GM12878 (cell line): ENCODE data around the gene LYZL1. TPM values are rescaled to one million over a fixed set of nuclear protein-coding genes. Genes with fewer than 3 reads are reported as not detected.

Source experiments
- ATAC-seq: fragments of 200-7000 bp; cut with Tn5 transposase; 3 replicates; pipeline ENCODE4 v1.9.1; 2020; ENCODE audit warnings: mild to moderate bottlenecking, moderate library complexity
- BruUV-seq: library from RNA; stranded (reverse); fragments of 400-500 nt; replicated peaks from 2 replicates; lab custom pipeline; 2021; lab: Mats Ljungman, UMichigan
- CTCF ChIA-PET: fragments of 300-600 bp; sonication (Branson Sonifier 250); formaldehyde crosslinking; extraction: SDS; loops from one replicate; lab custom pipeline; 2021; ENCODE audit warnings: inconsistent platforms; lab: Yijun Ruan, JAX
- POLR2A ChIA-PET: fragments of 350-600 bp; formaldehyde crosslinking; extraction: SDS; loops from one replicate; lab custom pipeline; 2021; ENCODE audit warnings: inconsistent platforms; lab: Charles Lee
- RAD21 ChIA-PET: fragments of 300-600 bp; sonication (Branson Sonifier 250); formaldehyde crosslinking; loops from one replicate; lab custom pipeline; 2023; ENCODE audit warnings: antibody characterized with exemption; ENCODE audit not compliant: unreplicated experiment; lab: Charles Lee
- SMC1A ChIA-PET: fragments of 300-600 bp; sonication (Branson Sonifier 250); formaldehyde crosslinking; loops from one replicate; lab custom pipeline; 2023; ENCODE audit not compliant: unreplicated experiment, uncharacterized antibody; lab: Charles Lee
- DNase-seq: peaks from one replicate; pipeline ENCODE4 v3.0.0-alpha.2; 2011; ENCODE audit warnings: low read depth, low spot score
- FAIRE-seq: peaks from 3 replicates; lab custom pipeline; 2011; peaks lifted over from hg19 to GRCh38; lab: Jason Lieb, UNC
- H2AFZ ChIP-seq: 2 replicates; pipeline ENCODE4 v1.6.0; 2011; ENCODE audit warnings: low read depth, low read length, control low read depth; ENCODE audit not compliant: control insufficient read depth
- H3K27ac ChIP-seq: 2 replicates; pipeline ENCODE4 v1.5.1; 2011; ENCODE audit warnings: control low read depth; ENCODE audit not compliant: control insufficient read depth, insufficient read depth
- H3K27me3 ChIP-seq, 2 experiments: replicated peaks in 1 of 2; 2 replicates each; pipeline versions ENCODE4 v1.6.0 to v1.6.1; 2011; ENCODE audit warnings: low read length in 1 of 2; ENCODE audit not compliant: control insufficient read depth in 2 of 2, insufficient read depth in 2 of 2
- H3K36me3 ChIP-seq, 2 experiments: 2 replicates each; pipeline ENCODE4 v1.5.1; 2011; ENCODE audit warnings: low read length in 1 of 2; ENCODE audit not compliant: control insufficient read depth in 2 of 2, insufficient read depth in 2 of 2
- H3K4me1 ChIP-seq: 2 replicates; pipeline ENCODE4 v1.6.1; 2011; ENCODE audit warnings: mild to moderate bottlenecking, low read length, moderate library complexity, mixed read lengths; ENCODE audit not compliant: control insufficient read depth, insufficient read depth
- H3K4me2 ChIP-seq: 2 replicates; pipeline ENCODE4 v1.6.0; 2011; ENCODE audit warnings: control low read depth; ENCODE audit not compliant: control insufficient read depth, insufficient read depth
- H3K4me3 ChIP-seq: fragments of 200-600 bp; sonication (generic); 2 replicates; pipeline ENCODE4 v1.5.1; 2016
- H3K79me2 ChIP-seq: 2 replicates; pipeline ENCODE4 v1.6.0; 2011; ENCODE audit warnings: low read length; ENCODE audit not compliant: control insufficient read depth, insufficient read depth
- H3K9ac ChIP-seq: 2 replicates; pipeline ENCODE4 v1.8.0; 2011; ENCODE audit warnings: low read length, control low read depth, mixed read lengths; ENCODE audit not compliant: control insufficient read depth, insufficient read depth
- H3K9me3 ChIP-seq: replicated peaks from 3 replicates; pipeline ENCODE4 v1.5.1; 2011; ENCODE audit warnings: mild to moderate bottlenecking, low read length; ENCODE audit not compliant: control insufficient read depth, insufficient read depth
- H4K20me1 ChIP-seq: 2 replicates; pipeline ENCODE4 v1.6.0; 2011; ENCODE audit not compliant: control insufficient read depth, insufficient read depth
- BRCA1 ChIP-seq: IDR thresholded peaks from 2 replicates; pipeline ENCODE4 v1.6.1; 2011; ENCODE audit warnings: low read depth, low read length, improper control_type of control experiment
- CHD1 ChIP-seq: IDR thresholded peaks from 2 replicates; pipeline ENCODE4 v1.6.1; 2012; ENCODE audit warnings: low read depth, low read length, improper control_type of control experiment
- CREM ChIP-seq: IDR thresholded peaks from 2 replicates; pipeline ENCODE4 v1.6.1; 2014; ENCODE audit warnings: antibody characterized with exemption, low read depth
- ETV6 ChIP-seq, 2 experiments: fragments of 450-650 bp in 1 of 2; IDR thresholded peaks in 1 of 2; conservative IDR thresholded peaks in 1 of 2; 2 replicates each; pipeline ENCODE4 v1.6.1; 2014; ENCODE audit warnings: antibody characterized with exemption in 1 of 2, borderline replicate concordance in 1 of 2, low read depth in 1 of 2, mild to moderate bottlenecking in 1 of 2, moderate library complexity in 1 of 2
- FOXK2 ChIP-seq: fragments of 450-650 bp; IDR thresholded peaks from 2 replicates; pipeline ENCODE4 v1.6.1; 2017; ENCODE audit warnings: mild to moderate bottlenecking, moderate library complexity
- FOXM1 ChIP-seq: IDR thresholded peaks from 2 replicates; pipeline ENCODE4 v1.6.1; 2012; ENCODE audit warnings: low read depth, mild to moderate bottlenecking, inconsistent platforms, low read length, moderate library complexity
- IRF4 ChIP-seq: IDR thresholded peaks from 2 replicates; pipeline ENCODE4 v1.6.1; 2011; ENCODE audit warnings: low read depth, low read length
- NBN ChIP-seq: fragments of 450-650 bp; IDR thresholded peaks from 2 replicates; pipeline ENCODE4 v1.6.1; 2016
- NFXL1 ChIP-seq: fragments of 450-650 bp; IDR thresholded peaks from 2 replicates; pipeline ENCODE4 v1.6.1; 2017; ENCODE audit warnings: antibody characterized with exemption, mild to moderate bottlenecking, borderline replicate concordance
- NFYA ChIP-seq: IDR thresholded peaks from 2 replicates; pipeline ENCODE4 v1.6.1; 2011; ENCODE audit warnings: low read depth, mild to moderate bottlenecking, low read length, improper control_type of control experiment, borderline replicate concordance
- PRDM15 ChIP-seq: fragments of 450-650 bp; formaldehyde crosslinking; IDR thresholded peaks from 2 replicates; pipeline ENCODE4 v1.4.0; 2020; ENCODE audit warnings: mild to moderate bottlenecking, moderate library complexity
- SIX5 ChIP-seq: IDR thresholded peaks from 2 replicates; pipeline ENCODE4 v1.6.1; 2011; ENCODE audit warnings: mild to moderate bottlenecking, low read depth, low read length, moderate library complexity; ENCODE audit not compliant: severe bottlenecking
- SMC3 ChIP-seq: IDR thresholded peaks from 2 replicates; pipeline ENCODE4 v1.6.1; 2011; ENCODE audit warnings: low read length, improper control_type of control experiment, borderline replicate concordance
- SUZ12 ChIP-seq: fragments of 200-600 bp; sonication (generic); IDR thresholded peaks from one replicate; pipeline ENCODE4 v1.6.1; 2018; ENCODE audit warnings: antibody characterized with exemption, mild to moderate bottlenecking; ENCODE audit not compliant: unreplicated experiment
- TCF3 ChIP-seq: IDR thresholded peaks from 2 replicates; pipeline ENCODE4 v1.6.1; 2012; ENCODE audit warnings: low read depth, mild to moderate bottlenecking, low read length, borderline replicate concordance; ENCODE audit not compliant: insufficient read depth
- ZNF384 ChIP-seq: IDR thresholded peaks from 2 replicates; pipeline ENCODE4 v1.6.1; 2012; ENCODE audit warnings: low read depth, mild to moderate bottlenecking, low read length, improper control_type of control experiment, borderline replicate concordance
- ZSCAN29 ChIP-seq: fragments of 450-650 bp; IDR thresholded peaks from 2 replicates; pipeline ENCODE4 v1.6.1; 2017; ENCODE audit warnings: mild to moderate bottlenecking, moderate library complexity
- WGBS: methylation state at CpG from one replicate; pipeline ENCODE4 v1.1.6; 2016; ENCODE audit warnings: low lambda C conversion rate; ENCODE audit not compliant: insufficient replicate concordance, insufficient coverage; ENCODE audit errors: missing lambda C conversion rate; 5-methylcytosine and 5-hydroxymethylcytosine counted together
- in situ Hi-C: fragments of 300-500 bp; cut with MboI; formaldehyde crosslinking; loops from 9 replicates; pipeline ENCODE4 v1.14.3; 2018; ENCODE audit warnings: mixed read lengths
- intact Hi-C: fragments of 100-400 bp; cut with micrococcal nuclease; formaldehyde crosslinking; loops from one replicate; pipeline ENCODE4 v1.14.2; 2022; ENCODE audit not compliant: unreplicated experiment
- polyA plus RNA-seq, 11 experiments: library from polyadenylated mRNA; depleted of rRNA in 4 of 11; unstranded in 6 of 11; stranded (reverse) in 5 of 11; fragments of >200 nt; fragmentation: Nextera tagmentation in 4 of 11; fragmentation: Illumina TruSeq in 1 of 11; extraction: Ambion mirVana in 4 of 11; extraction: Trizol in 1 of 11; gene quantifications; 1 replicate in 1 of 11; 2 replicates in 10 of 11; pipeline versions ENCODE4 v1.2.1 to v1.2.3, GENCODE V29; 2011 to 2016; ENCODE audit warnings: inconsistent platforms in 2 of 11, missing spikeins in 2 of 11, low read depth in 1 of 11
- total RNA-seq, 4 experiments: library from RNA; depleted of rRNA in 3 of 4; stranded (reverse); fragments of >200 nt in 3 of 4; fragmentation: Illumina TruSeq in 1 of 4; extraction: Trizol in 1 of 4; gene quantifications; 2 replicates each; pipeline versions ENCODE4 v1.2.1 to v1.2.3, GENCODE V29; 2013 to 2021
- TF ChIP-seq, protein P1 (sequence below): fragments of 450-650 bp; IDR thresholded peaks from 2 replicates; pipeline ENCODE4 v1.6.1; 2017; ENCODE audit warnings: mild to moderate bottlenecking

The LYZL1 gene
- total and polyA plus RNA-seq, 10 of the 15 experiments (the other 5 are each of a cell fraction or from before 2014, with no cell fraction given), result not detected

DNA sequence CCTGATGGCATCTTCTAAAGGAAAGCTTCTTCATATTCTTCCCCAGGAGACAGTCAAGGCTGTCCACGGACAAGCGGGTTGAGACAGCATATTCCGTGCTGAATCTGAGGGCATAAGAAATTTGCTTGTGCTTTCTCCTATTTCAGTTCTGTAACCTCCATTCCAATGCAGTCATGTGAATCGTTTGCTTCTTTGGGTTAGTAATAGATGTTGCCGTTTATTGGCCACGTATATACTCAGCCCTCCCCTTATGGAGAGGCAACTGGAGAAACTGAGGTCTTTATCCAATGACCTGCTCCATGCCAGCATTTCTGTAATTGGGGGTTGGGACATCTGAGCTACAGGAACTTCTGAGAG is 38.9 kb downstream of the LYZL1 start:
- no peak overlapping the region for H3K4me3 ChIP-seq
- H3K27ac ChIP-seq, result no peak overlapping the region
- no peaks in the 10 kb centered on the region for H3K4me1 ChIP-seq
- intact Hi-C loops, result no loop called here
- no peaks in the 10 kb centered on the region for H3K36me3 ChIP-seq
- WGBS, result 54% methylated on average over 6 of the region's 6 CpGs
- BruUV-seq, result no TSS peak
- POLR2A ChIA-PET, result no interaction called here
- no peak for FAIRE-seq
- H2AFZ ChIP-seq, result no peak overlapping the region
- TF ChIP-seq SUZ12, result no peak
- no peak for TF ChIP-seq CHD1
- TF ChIP-seq ZNF384, result no peak
- TF ChIP-seq TCF3, result no peak
- no peak for TF ChIP-seq FOXM1
- TF ChIP-seq CREM, result no peak
- no peak for TF ChIP-seq SMC3
- TF ChIP-seq FOXK2, result no peak
- TF ChIP-seq SIX5, result no peak
- no peak for TF ChIP-seq NBN
- TF ChIP-seq ETV6 (conservative IDR thresholded peaks at IDR 0.05 in 1 of 2, IDR thresholded peaks at IDR 0.05 in 1 of 2; ENCODE audit: borderline replicate concordance in 1 of 2, low read depth in 1 of 2), result no peak
- TF ChIP-seq NFXL1, result no peak
- no peak for TF ChIP-seq BRCA1
- TF ChIP-seq NFYA, result no peak
- TF ChIP-seq PRDM15 (CRISPR knock-in tag), result no peak
- TF ChIP-seq, protein P1, sequence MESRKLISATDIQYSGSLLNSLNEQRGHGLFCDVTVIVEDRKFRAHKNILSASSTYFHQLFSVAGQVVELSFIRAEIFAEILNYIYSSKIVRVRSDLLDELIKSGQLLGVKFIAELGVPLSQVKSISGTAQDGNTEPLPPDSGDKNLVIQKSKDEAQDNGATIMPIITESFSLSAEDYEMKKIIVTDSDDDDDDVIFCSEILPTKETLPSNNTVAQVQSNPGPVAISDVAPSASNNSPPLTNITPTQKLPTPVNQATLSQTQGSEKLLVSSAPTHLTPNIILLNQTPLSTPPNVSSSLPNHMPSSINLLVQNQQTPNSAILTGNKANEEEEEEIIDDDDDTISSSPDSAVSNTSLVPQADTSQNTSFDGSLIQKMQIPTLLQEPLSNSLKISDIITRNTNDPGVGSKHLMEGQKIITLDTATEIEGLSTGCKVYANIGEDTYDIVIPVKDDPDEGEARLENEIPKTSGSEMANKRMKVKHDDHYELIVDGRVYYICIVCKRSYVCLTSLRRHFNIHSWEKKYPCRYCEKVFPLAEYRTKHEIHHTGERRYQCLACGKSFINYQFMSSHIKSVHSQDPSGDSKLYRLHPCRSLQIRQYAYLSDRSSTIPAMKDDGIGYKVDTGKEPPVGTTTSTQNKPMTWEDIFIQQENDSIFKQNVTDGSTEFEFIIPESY, result no peak
- TF ChIP-seq IRF4, result no peak
- no peak for TF ChIP-seq ZSCAN29
- TF ChIP-seq, all 136 proteins: peak for 0
- CTCF ChIA-PET, result no interaction called here
- Histone ChIP-seq H3K9ac (no peak overlapping the region), H3K9me3 (no peaks in the 10 kb centered on the region), H4K20me1 (no peaks in the 10 kb centered on the region), H3K27me3 (no peaks in the 10 kb centered on the region), H3K4me2 (no peak overlapping the region), H3K79me2 (no peaks in the 10 kb centered on the region)
- in situ Hi-C loops, result no loop called here
- ATAC-seq, result no peak
- DNase-seq, result no peak
- RAD21 ChIA-PET, result no interaction called here
- SMC1A ChIA-PET, result no interaction called here
